Cardiac fibroblast (primary cell): ENCODE data around the gene CYP2B6.
"Not testable (repeated sequence)": the region's sequence is repeated elsewhere in the genome, so short reads cannot be mapped to it uniquely, and the experiment has no call there.

Experiments used
- DNase-seq, 2 donors: peaks; one replicate each; pipeline versions ENCODE4 v3.0.0 to v3.0.0-alpha.2; 2010; ENCODE audit warnings: low read depth in 2 of 2
- H3K4me3 ChIP-seq, 2 donors: replicated peaks in 1 of 2; 1 replicate in 1 of 2; 2 replicates in 1 of 2; pipeline ENCODE4 v1.5.1; 2011; ENCODE audit warnings: low read depth in 2 of 2, low read length in 2 of 2, mild to moderate bottlenecking in 2 of 2, moderate library complexity in 1 of 2
- CTCF ChIP-seq: IDR thresholded peaks from one replicate; pipeline ENCODE4 v1.5.1; 2011; ENCODE audit warnings: low read depth, mild to moderate bottlenecking, low read length, inconsistent platforms

Gene CYP2B6

GRCh38 chr19:40995355-40995754 is 4.3 kb downstream of the CYP2B6 start:
- TF ChIP-seq CTCF = no peak
- no peak for DNase-seq
- no peak overlapping the region for H3K4me3 ChIP-seq

- not testable (repeated sequence) for DNase-seq, H3K4me3 ChIP-seq
Measured at GRCh38 chr19:40999018-40999417, 7.9 kb downstream of the CYP2B6 start.

GRCh38 chr19:41000310-41000737 is 9.2 kb downstream of the CYP2B6 start:
- DNase-seq = peak in 1 of 2 donors; percentile 11
- no peak overlapping the region for H3K4me3 ChIP-seq
- TF ChIP-seq CTCF = no peak

- no peak for TF ChIP-seq CTCF
- no peak overlapping the region for H3K4me3 ChIP-seq
- no peak for DNase-seq
Measured at GRCh38 chr19:41001243-41001971, 10.3 kb downstream of the CYP2B6 start.

- DNase-seq = not testable (repeated sequence)
Measured at GRCh38 chr19:41003656-41004055, 12.6 kb downstream of the CYP2B6 start.

GRCh38 chr19:41009700-41010235 is 18.7 kb downstream of the CYP2B6 start:
- no peak for DNase-seq
- H3K4me3 ChIP-seq = no peak overlapping the region
- no peak for TF ChIP-seq CTCF

More at GRCh38 chr19:41003656-41004055, 12.6 kb downstream of the CYP2B6 start:
- H3K4me3 ChIP-seq = not testable (repeated sequence)

- DNase-seq = no peak
- H3K4me3 ChIP-seq = no peak overlapping the region
- TF ChIP-seq CTCF = no peak
Measured at GRCh38 chr19:41013359-41013758, 22.3 kb downstream of the CYP2B6 start.

- no peak for TF ChIP-seq CTCF
- H3K4me3 ChIP-seq = no peak overlapping the region
- no peak for DNase-seq
Measured at GRCh38 chr19:41014643-41015042, 23.6 kb downstream of the CYP2B6 start.
